HK-2 (cell line): ENCODE data around the gene TEKT5.
"Not testable (repeated sequence)": the region's sequence is repeated elsewhere in the genome, so short reads cannot be mapped to it uniquely, and the experiment has no call there.

ENCODE experiments used
- DNase-seq: peaks from one replicate; pipeline ENCODE4 v3.0.0-alpha.2; 2018; ENCODE audit not compliant: unreplicated experiment

The TEKT5 gene

DNA sequence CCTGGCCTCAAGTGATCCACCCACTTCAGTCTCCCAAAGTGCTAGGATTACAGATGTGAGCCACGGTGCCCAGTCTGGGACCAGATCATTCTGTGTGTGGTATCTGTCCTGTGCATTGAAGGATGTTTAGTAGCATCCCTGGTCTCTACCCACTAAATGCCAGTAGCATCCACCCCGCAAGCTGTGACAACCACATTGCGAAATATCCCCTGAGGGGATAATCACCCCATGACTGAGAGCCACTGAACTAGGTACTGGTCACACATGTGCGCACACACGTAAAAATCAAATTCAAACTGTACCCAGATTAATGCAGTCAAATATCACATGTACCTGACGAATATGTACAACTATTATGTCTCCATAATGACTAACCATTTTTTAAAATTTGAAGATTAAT is 35.8 kb downstream of the TEKT5 start:
- DNase-seq: no peak

GRCh38 chr16:10657925-10658324 is 36.8 kb downstream of the TEKT5 start:
- no peak for DNase-seq

DNA sequence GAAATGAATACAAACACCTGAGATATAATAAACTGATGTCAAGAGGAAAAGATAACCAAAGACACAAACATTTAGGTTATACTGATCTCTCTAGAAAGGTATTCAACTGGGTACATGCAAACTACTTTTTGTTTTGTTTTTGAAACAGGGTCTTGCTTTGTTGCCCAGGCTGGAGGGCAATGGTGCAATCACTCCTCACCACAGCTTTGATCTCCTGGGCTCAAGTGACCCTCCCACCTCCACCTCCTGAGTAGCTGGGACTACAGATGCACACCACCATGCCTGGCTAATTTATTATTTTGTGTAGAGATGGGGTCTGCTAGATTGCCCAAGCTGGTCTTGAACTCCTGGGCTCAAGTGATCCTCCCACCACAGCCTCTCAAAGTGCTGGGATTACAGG is 38.1 kb downstream of the TEKT5 start:
- no peak for DNase-seq

GRCh38 chr16:10655415-10655977 is 39.2 kb downstream of the TEKT5 start:
- no peak for DNase-seq

GRCh38 chr16:10654592-10655414 is 39.9 kb downstream of the TEKT5 start:
- DNase-seq: no peak

- DNase-seq: peak; percentile 28
Measured at GRCh38 chr16:10652730-10653590, 41.8 kb downstream of the TEKT5 start.

- DNase-seq: not testable (repeated sequence)
Measured at GRCh38 chr16:10649098-10649497, 45.6 kb downstream of the TEKT5 start.

GRCh38 chr16:10647721-10648296 is 46.9 kb downstream of the TEKT5 start:
- no peak for DNase-seq

- no peak for DNase-seq
Measured at GRCh38 chr16:10647264-10647720, 47.4 kb downstream of the TEKT5 start.

GRCh38 chr16:10646581-10647263 is 48.0 kb downstream of the TEKT5 start:
- no peak for DNase-seq

GRCh38 chr16:10646228-10646580 is 48.5 kb downstream of the TEKT5 start:
- no peak for DNase-seq

DNA sequence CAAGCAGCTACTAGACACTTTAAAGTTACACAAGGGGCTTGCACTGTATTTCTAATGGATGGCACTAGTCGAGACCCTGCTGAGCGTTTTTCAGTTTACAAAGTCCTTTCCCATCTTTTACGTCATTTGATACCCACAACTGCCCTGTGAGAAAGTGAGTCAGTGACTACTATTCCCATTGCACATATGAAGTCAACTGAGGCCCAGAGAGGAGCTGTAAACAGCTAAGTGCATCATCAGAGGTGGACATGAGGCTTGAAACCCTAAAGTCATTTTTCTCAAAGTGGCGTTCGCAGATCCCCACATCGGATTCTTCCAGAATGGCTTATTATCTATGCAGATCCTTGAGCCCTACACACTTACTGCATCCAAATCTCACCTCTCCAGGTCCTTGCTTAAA is 50.6 kb downstream of the TEKT5 start:
- DNase-seq: no peak

DNA sequence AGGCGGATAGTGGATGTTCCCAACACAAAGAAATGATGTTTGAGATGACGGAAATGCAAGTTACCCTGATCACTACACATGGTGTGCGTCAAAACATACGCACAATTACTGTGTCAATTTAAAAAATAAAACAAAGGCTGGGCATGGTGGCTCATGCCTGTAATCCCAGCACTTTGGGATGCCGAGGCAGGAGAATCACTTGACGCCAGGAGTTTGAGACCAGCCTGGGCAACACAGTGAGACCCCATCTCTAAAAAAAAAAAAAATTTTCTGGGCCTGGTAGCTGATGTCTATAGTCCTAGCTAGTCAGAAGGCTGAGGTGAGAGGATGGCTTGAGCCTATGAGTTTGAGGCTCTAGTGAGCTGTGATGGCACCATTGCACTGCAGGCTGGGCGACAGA is 51.8 kb downstream of the TEKT5 start:
- DNase-seq: no peak

DNA sequence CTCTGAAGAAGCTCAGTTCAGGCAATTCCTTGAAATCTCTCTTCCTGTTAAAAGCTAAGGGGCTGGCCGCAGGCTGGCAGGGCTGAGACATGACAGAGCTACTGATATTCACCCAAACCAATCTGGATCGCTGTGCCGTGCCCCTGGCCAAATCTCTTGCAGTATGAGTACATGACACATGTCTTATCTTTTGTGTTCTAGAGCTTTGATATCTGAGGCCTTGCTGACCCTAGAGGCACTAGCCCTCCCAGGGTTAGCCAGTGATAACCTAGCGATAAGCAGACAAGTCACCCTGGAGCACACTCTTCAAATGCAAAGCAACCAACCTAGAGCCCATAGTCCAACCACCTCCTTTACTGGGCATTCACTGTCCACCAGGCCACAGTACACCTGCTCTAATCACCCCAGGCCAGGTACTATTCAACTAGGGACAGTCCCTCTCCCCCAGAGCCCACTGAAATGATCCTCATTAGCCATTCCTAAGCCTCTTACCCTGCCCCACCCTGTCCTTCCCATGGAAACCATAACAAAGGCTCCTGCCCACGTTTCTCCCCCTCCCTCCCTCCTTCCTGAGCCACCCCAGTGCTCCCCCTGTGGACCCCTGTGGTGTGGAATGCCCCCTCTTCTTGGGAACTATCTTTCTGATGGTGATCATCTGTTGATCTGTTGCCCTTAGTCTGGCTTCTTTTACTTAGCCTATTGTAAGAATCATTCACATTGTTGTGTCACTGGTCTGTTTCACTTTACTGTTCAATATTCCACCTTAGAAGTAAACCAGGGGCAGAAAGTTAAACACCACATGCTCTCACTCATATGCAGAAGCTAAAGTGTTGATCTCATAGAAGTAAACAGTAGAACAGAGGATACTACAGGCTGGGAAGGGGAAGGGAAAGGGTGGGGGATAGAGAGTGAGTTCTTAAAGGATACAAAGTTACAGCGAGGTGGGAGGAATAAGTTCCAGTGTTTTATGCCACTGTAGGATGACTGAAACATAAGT is 52.5 kb downstream of the TEKT5 start:
- no peak for DNase-seq

DNA sequence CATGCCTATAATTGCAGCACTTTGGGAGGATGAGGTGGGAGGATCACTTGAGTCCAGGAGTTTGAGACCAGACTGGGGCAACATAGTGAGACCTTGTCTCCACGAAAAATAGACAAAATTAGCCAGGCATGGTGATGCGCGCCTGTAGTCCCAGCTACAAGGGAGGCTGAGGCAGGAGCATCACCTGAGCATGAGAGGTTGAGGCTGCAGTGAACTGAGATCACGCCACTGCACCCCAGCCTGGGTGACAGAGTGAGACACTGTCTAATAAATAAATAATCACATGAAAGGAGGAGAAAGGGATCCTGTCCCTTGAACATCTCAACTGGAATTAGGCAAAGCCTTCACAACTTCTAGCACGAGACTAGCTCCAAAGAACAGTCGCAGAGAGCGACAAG is 53.2 kb downstream of the TEKT5 start:
- no peak for DNase-seq

DNA sequence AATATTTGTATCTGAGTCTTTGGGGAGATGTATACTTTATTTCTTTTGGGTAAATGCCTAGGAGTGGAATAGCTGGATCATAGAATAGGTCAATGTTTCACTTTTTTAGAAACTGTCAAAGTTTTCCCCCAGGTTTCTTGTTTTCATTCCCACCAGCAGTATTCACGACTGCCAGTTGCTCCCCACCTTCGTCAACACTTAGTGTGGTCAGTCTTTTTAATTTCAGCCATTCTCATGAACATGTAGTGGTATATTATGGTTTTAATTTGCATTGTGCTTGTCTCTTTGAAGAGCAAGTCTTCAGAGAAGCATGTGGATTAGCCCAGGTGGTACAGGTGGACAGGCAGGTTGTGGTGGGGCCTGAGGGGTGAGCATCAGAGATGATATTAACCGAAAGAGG is 53.8 kb downstream of the TEKT5 start:
- no peak for DNase-seq

DNA sequence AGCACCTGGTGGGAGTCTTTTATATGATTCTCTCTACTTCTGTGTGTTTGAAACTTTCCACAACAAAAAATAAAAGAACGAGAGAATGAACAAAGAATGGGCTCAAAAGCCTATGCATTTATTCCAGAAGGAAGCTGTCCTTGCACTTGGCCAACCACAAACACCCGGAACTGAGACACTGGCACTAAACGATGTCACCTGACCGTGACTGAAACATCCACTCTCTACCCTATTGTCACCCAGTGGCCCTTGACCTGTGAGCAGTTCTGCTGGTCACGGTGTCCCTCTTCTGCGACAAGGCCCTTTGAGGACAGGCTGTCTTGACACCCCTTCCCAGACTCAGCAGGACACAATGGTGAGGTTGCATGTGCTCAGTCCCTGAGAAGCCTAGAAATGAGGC is 56.6 kb downstream of the TEKT5 start:
- no peak for DNase-seq

GRCh38 chr16:10637337-10638037 is 57.2 kb downstream of the TEKT5 start:
- no peak for DNase-seq

DNA sequence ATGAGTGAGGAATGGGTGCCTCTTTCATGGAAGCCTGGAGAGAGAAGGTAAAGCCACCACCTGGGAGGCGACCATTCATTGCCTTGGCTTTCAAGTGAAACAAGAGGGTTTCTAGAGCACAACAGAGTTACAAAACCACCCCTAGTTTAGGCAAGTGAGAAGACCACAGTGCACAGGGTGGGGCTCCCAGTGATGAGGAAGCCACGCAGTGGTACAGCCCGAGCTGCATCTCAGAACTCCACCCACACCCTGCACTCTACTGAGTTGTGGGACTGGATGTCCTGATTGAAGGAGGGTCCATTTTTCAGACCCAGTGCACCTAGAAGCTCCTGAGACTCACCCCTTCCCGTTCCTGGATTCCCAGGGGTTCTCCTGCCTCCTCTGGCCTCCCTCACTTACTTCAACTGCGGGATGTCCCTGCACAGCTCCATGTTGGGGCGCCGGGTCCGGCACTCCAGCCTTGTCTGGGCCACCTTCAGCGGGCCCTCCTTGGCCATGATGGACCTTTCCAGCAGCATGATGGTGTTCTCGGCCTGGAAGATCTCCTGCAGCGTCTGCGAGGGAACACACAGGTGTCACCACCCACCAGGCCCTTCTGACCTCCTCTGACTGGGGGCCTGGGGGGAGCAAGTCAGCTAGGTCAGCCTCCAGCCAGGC is 59.2 kb downstream of the TEKT5 start:
- DNase-seq: no peak
